HEK293T (cell line): ENCODE measurements around the gene THSD7B.

Experiments used
- BHLHE40 ChIP-seq: fragments of 450-650 bp; IDR thresholded peaks from 2 replicates; pipeline ENCODE4 v1.6.1; 2016; ENCODE audit warnings: mild to moderate bottlenecking, moderate library complexity, borderline replicate concordance
- FOXA1 ChIP-seq: fragments of 450-650 bp; IDR thresholded peaks from 2 replicates; pipeline ENCODE4 v1.6.1; 2016; ENCODE audit warnings: mild to moderate bottlenecking
- FOXK2 ChIP-seq: fragments of 450-650 bp; IDR thresholded peaks from 2 replicates; pipeline ENCODE4 v1.6.1; 2016; ENCODE audit warnings: mild to moderate bottlenecking
- SP1 ChIP-seq: fragments of 450-650 bp; IDR thresholded peaks from 2 replicates; pipeline ENCODE4 v1.6.1; 2017
- SUZ12 ChIP-seq: fragments of 450-650 bp; IDR thresholded peaks from 2 replicates; pipeline ENCODE4 v1.6.1; 2016; ENCODE audit warnings: mild to moderate bottlenecking
- TARDBP ChIP-seq: fragments of 450-650 bp; IDR thresholded peaks from 2 replicates; pipeline ENCODE4 v1.6.1; 2016
- ZNF384 ChIP-seq: fragments of 450-650 bp; IDR thresholded peaks from 2 replicates; pipeline ENCODE4 v1.6.1; 2016

GRCh38 chr2:137165968-137166367 lies 400.6 kb downstream of the THSD7B start:
- TF ChIP-seq ZNF384 (no peak), SP1 (no peak), FOXA1 (no peak), SUZ12 (no peak), TARDBP (no peak), BHLHE40 (no peak), FOXK2 (no peak)
